Neural progenitor cell (in vitro differentiated cells): ENCODE measurements around the gene GSAP. TPM values are rescaled to one million over a fixed set of nuclear protein-coding genes. Genes with fewer than 3 reads are reported as not detected.
"Not testable (repeated sequence)": the region's sequence is repeated elsewhere in the genome, so short reads cannot be mapped to it uniquely, and the experiment has no call there.

Experiments
- DNase-seq: peaks from one replicate; pipeline ENCODE4 v3.0.0-alpha.2; 2016; ENCODE audit warnings: low spot score
- H2AFZ ChIP-seq: fragments of 200-600 bp; sonication (generic); replicated peaks from 2 replicates; pipeline ENCODE4 v1.6.1; 2016; ENCODE audit warnings: antibody characterized with exemption
- H3F3A ChIP-seq: fragments of 200-600 bp; sonication (generic); 2 replicates; pipeline ENCODE4 v1.6.1; 2016; ENCODE audit warnings: antibody characterized with exemption, low read depth
- H3K27ac ChIP-seq: fragments of 200-600 bp; sonication (generic); 2 replicates; pipeline ENCODE4 v1.5.1; 2016; ENCODE audit warnings: mild to moderate bottlenecking
- H3K27me3 ChIP-seq: fragments of 200-600 bp; sonication (generic); 2 replicates; pipeline ENCODE4 v1.6.1; 2016; ENCODE audit warnings: mild to moderate bottlenecking, moderate library complexity
- H3K36me3 ChIP-seq: fragments of 200-600 bp; sonication (generic); 2 replicates; pipeline ENCODE4 v1.5.1; 2016
- H3K4me1 ChIP-seq: fragments of 200-600 bp; sonication (generic); 2 replicates; pipeline ENCODE4 v1.6.1; 2016; ENCODE audit warnings: mixed run types
- H3K4me2 ChIP-seq: fragments of 200-600 bp; sonication (generic); 2 replicates; pipeline ENCODE4 v1.6.1; 2016
- H3K4me3 ChIP-seq: fragments of 200-600 bp; sonication (generic); 2 replicates; pipeline ENCODE4 v1.5.1; 2016
- H3K79me2 ChIP-seq: fragments of 200-600 bp; sonication (generic); 2 replicates; pipeline ENCODE4 v1.6.1; 2016; ENCODE audit warnings: low read depth
- H3K9ac ChIP-seq: fragments of 200-600 bp; sonication (generic); 2 replicates; pipeline ENCODE4 v1.6.1; 2016
- H3K9me3 ChIP-seq: fragments of 200-600 bp; sonication (generic); 2 replicates; pipeline ENCODE4 v1.5.1; 2016; ENCODE audit warnings: low read depth
- H4K20me1 ChIP-seq: fragments of 200-600 bp; sonication (generic); 2 replicates; pipeline ENCODE4 v1.6.1; 2016; ENCODE audit warnings: low read depth
- H3K27ac Mint-ChIP-seq: 3 replicates; pipeline ENCODE4 v1.8.0; 2021; ENCODE audit warnings: mixed read lengths
- H3K27me3 Mint-ChIP-seq: 2 replicates; pipeline ENCODE4 v1.8.0; 2022; ENCODE audit warnings: low read depth, mild to moderate bottlenecking, inconsistent platforms, moderate library complexity, mixed read lengths; ENCODE audit not compliant: insufficient read depth
- H3K36me3 Mint-ChIP-seq: 3 replicates; pipeline ENCODE4 v1.8.0; 2021; ENCODE audit warnings: mixed read lengths
- H3K4me1 Mint-ChIP-seq: 3 replicates; pipeline ENCODE4 v1.8.0; 2021; ENCODE audit warnings: mixed read lengths
- H3K4me3 Mint-ChIP-seq: 3 replicates; pipeline ENCODE4 v1.8.0; 2021; ENCODE audit warnings: mild to moderate bottlenecking, moderate library complexity, mixed read lengths
- H3K9me3 Mint-ChIP-seq: 3 replicates; pipeline ENCODE4 v1.8.0; 2020; ENCODE audit warnings: mixed read lengths
- EZH2 ChIP-seq: fragments of 200-600 bp; sonication (generic); IDR thresholded peaks from 2 replicates; pipeline ENCODE4 v1.6.1; 2017; ENCODE audit warnings: antibody characterized with exemption, mild to moderate bottlenecking, moderate library complexity
- EZH2phosphoT487 ChIP-seq: fragments of 200-600 bp; sonication (generic); IDR thresholded peaks from 2 replicates; pipeline ENCODE4 v1.6.1; 2017; ENCODE audit warnings: antibody characterized with exemption
- total RNA-seq: library from RNA; depleted of rRNA; stranded (reverse); fragments of >200 nt; gene quantifications from 2 replicates; pipeline ENCODE4 v1.2.3, GENCODE V29; 2015; ENCODE audit warnings: low replicate concordance
- TF ChIP-seq, protein P1 (sequence below): fragments of 200-600 bp; sonication (generic); IDR thresholded peaks from 2 replicates; pipeline ENCODE4 v1.5.1; 2017; ENCODE audit warnings: antibody characterized with exemption, mild to moderate bottlenecking

The GSAP gene
- total RNA-seq, 1 donor from 2014 or later, result 2.6 TPM

DNA sequence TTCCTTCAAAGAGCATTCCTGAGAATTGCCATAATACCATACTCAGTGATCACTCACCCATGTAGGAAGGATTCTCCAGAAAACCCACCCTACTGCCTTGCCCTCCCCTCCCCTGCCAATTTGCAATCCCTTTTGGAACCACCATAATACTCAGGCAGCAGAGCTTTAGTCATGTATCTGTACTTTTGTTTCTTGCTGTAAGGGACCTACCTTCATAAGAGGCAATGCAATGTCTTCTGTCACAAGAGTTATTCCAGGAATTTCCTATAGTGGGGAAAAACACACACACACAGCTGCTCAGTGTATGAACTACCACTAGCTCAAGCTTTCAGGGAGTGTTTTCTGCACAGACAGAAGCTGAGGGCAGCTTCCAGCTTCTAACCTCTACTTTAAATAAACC lies 67.0 kb downstream of the GSAP start:
- Mint-ChIP-seq H3K4me3 (no peak overlapping the region), H3K27me3 (peaks cover 4% of the 10 kb centered on the region), H3K36me3 (no peaks in the 10 kb centered on the region), H3K9me3 (no peaks in the 10 kb centered on the region), H3K27ac (no peak overlapping the region), H3K4me1 (peaks cover 31% of the 10 kb centered on the region)
- DNase-seq, result no peak
- Histone ChIP-seq H3K36me3 (no peaks in the 10 kb centered on the region), H3K9ac (no peak overlapping the region), H3K27ac (no peak overlapping the region), H3K79me2 (no peaks in the 10 kb centered on the region), H3K27me3 (no peaks in the 10 kb centered on the region), H3K4me3 (no peak overlapping the region), H3K4me1 (peaks cover 12% of the 10 kb centered on the region), H3F3A (no peaks in the 10 kb centered on the region), H4K20me1 (no peaks in the 10 kb centered on the region), H3K9me3 (no peaks in the 10 kb centered on the region), H2AFZ (no peak overlapping the region), H3K4me2 (no peak overlapping the region)
- TF ChIP-seq, protein P1, sequence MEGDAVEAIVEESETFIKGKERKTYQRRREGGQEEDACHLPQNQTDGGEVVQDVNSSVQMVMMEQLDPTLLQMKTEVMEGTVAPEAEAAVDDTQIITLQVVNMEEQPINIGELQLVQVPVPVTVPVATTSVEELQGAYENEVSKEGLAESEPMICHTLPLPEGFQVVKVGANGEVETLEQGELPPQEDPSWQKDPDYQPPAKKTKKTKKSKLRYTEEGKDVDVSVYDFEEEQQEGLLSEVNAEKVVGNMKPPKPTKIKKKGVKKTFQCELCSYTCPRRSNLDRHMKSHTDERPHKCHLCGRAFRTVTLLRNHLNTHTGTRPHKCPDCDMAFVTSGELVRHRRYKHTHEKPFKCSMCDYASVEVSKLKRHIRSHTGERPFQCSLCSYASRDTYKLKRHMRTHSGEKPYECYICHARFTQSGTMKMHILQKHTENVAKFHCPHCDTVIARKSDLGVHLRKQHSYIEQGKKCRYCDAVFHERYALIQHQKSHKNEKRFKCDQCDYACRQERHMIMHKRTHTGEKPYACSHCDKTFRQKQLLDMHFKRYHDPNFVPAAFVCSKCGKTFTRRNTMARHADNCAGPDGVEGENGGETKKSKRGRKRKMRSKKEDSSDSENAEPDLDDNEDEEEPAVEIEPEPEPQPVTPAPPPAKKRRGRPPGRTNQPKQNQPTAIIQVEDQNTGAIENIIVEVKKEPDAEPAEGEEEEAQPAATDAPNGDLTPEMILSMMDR, result no peak
- TF ChIP-seq EZH2phosphoT487 (no peak), EZH2 (no peak)

DNA sequence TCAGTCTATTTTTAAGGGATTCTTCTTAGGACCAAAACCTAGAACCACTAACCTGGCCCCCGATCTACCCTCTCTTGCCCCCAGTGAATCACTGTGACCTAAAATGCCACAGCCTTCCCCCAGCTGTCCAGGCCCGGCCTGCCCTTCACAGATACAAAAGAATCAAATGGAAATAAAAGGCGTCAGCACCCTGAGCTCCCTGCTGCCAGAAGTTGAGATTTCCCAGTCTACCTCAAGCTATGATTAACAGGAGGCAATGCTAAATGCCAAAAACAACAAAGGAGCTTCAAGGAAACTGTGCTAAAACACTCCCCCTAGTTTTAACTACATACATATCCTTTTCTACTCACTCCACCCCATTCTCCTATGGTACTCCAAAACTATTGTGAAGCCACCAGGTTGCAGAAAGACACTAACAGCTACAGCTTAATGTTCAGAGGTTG lies 67.8 kb downstream of the GSAP start:
- Mint-ChIP-seq H3K27ac (no peak overlapping the region), H3K9me3 (no peaks in the 10 kb centered on the region), H3K4me1 (peaks cover 27% of the 10 kb centered on the region), H3K27me3 (peaks cover 4% of the 10 kb centered on the region), H3K36me3 (no peaks in the 10 kb centered on the region), H3K4me3 (no peak overlapping the region)
- H4K20me1 ChIP-seq, result no peaks in the 10 kb centered on the region
- no peak for DNase-seq
- H3K27me3 ChIP-seq, result no peaks in the 10 kb centered on the region
- H2AFZ ChIP-seq, result peak overlapping the region; percentile 50
- H3K27ac ChIP-seq, result no peak overlapping the region
- H3K79me2 ChIP-seq, result no peaks in the 10 kb centered on the region
- peaks cover 12% of the 10 kb centered on the region for H3K4me1 ChIP-seq
- no peaks in the 10 kb centered on the region for H3K9me3 ChIP-seq
- H3K4me3 ChIP-seq, result no peak overlapping the region
- TF ChIP-seq EZH2phosphoT487, result no peak
- TF ChIP-seq EZH2, result no peak
- H3K36me3 ChIP-seq, result no peaks in the 10 kb centered on the region
- no peak overlapping the region for H3K9ac ChIP-seq
- H3F3A ChIP-seq, result no peaks in the 10 kb centered on the region
- H3K4me2 ChIP-seq, result no peak overlapping the region

DNA sequence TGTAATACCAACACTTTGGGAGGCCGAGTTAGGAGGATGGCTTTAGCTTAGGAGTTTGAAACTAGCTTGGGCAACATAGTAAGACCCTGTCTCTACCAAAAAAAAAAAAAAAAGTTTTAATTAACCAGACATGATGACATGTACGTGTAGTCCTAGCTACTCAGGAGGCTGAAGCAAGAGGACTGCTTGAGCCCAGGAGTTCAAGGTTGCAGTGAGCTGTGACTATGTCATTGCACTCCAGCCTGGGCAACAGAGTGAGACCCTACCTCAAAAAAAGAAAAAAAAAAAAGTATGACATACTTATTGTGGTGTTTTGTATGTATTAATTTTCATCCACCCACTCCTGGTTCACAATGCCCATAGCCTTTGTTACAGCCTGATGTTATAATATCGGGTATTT lies 69.7 kb downstream of the GSAP start:
- H3K9me3 Mint-ChIP-seq, result no peaks in the 10 kb centered on the region
- H3K4me3 Mint-ChIP-seq, result no peak overlapping the region
- no peak overlapping the region for H3K27ac ChIP-seq
- H3K36me3 Mint-ChIP-seq, result no peaks in the 10 kb centered on the region
- no peaks in the 10 kb centered on the region for H4K20me1 ChIP-seq
- peaks cover 2% of the 10 kb centered on the region for H3K27me3 Mint-ChIP-seq
- H3K79me2 ChIP-seq, result no peaks in the 10 kb centered on the region
- H3K4me1 ChIP-seq, result peaks cover 12% of the 10 kb centered on the region
- H3K36me3 ChIP-seq, result no peaks in the 10 kb centered on the region
- no peak for TF ChIP-seq EZH2phosphoT487
- no peak for TF ChIP-seq EZH2
- TF ChIP-seq, protein P1, result no peak
- DNase-seq, result no peak
- no peak overlapping the region for H3K27ac Mint-ChIP-seq
- H3K4me1 Mint-ChIP-seq, result peaks cover 15% of the 10 kb centered on the region
- no peak overlapping the region for H3K9ac ChIP-seq
- H3K4me2 ChIP-seq, result no peak overlapping the region
- H3K27me3 ChIP-seq, result no peaks in the 10 kb centered on the region
- H3K4me3 ChIP-seq, result no peak overlapping the region
- H2AFZ ChIP-seq, result no peak overlapping the region
- H3K9me3 ChIP-seq, result no peaks in the 10 kb centered on the region
- H3F3A ChIP-seq, result no peaks in the 10 kb centered on the region

DNA sequence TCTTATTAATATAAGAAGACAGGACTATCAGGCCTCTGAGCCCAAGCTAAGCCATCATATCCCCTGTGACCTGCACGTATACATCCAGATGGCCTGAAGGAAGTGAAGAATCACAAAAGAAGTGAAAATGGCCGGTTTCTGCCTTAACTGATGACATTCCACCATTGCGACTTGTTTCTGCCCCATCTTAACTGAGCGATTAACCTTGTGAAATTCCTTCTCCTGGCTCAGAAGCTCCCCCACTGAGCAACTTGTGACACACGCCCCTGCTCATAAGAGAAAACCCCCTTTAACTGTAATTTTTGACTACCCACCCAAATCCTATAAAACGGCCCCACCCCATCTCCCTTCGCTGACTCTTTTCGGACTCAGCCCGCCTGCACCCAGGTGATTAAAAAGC lies 70.7 kb downstream of the GSAP start:
- not testable (repeated sequence) for H3K9ac ChIP-seq, H3K27ac ChIP-seq, H3F3A ChIP-seq, DNase-seq, H3K79me2 ChIP-seq, H3K27me3 ChIP-seq, H4K20me1 ChIP-seq, H3K4me3 Mint-ChIP-seq, H3K36me3 Mint-ChIP-seq, H3K27ac Mint-ChIP-seq, H3K27me3 Mint-ChIP-seq, H3K4me2 ChIP-seq, H3K9me3 Mint-ChIP-seq, H3K4me3 ChIP-seq, H3K36me3 ChIP-seq, H2AFZ ChIP-seq, H3K9me3 ChIP-seq
- H3K4me1 ChIP-seq, result peaks cover 12% of the 10 kb centered on the region
- peaks cover 13% of the 10 kb centered on the region for H3K4me1 Mint-ChIP-seq
